HL-60/S4 treated with retinoic acid at 250 ng/mL for 4 days and 3 days (cell line): ENCODE measurements around the gene ARHGAP22.

ENCODE experiments used
- in situ Hi-C: fragments of 300-500 bp; cut with MboI; formaldehyde crosslinking; loops from 2 replicates; pipeline ENCODE4 v1.7.0; 2022; ENCODE audit warnings: low sequenced_read_pairs

ARHGAP22 gene

DNA sequence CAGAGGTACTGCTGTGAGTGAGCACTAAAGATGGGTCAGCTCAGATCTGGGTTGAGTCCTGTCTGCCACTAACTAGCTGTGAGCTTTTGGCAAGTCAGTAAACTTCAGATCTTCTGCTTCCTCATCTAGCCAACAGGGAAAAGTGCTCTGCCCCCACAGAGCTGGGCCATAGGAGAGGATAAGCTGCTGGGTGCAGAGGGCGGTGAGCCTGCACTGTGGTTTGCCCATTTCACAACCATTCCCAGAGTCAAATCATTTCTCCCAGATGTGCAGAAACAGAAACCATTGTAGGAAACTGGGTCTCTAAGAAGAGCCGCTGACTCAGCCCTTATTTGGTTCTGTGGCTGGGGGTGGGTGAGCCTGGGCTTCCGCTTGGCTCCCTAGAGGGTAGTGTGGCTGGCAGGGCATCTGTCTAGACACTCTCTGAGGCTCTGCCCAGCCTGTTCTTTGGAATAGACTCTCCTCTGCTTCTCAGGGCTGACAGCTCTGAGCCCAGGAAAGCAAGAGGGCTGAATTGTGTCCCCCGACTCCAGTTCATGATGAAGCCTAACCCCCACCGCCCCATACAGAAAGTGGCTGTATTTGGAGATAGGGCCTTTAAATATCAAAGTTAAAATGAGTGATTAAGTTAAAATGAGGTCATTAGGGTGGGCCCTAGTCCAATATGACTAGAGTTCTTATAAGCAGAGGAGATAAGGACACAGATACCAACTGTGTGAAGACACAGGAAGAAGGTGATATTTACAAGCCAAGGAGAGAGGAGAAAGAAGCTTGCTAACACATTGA, 29.5 kb upstream of the ARHGAP22 start:
- in situ Hi-C loops: no loop called here

- in situ Hi-C loops: no loop called here
Measured at GRCh38 chr10:48633381-48634197, 28.7 kb upstream of the ARHGAP22 start.

DNA sequence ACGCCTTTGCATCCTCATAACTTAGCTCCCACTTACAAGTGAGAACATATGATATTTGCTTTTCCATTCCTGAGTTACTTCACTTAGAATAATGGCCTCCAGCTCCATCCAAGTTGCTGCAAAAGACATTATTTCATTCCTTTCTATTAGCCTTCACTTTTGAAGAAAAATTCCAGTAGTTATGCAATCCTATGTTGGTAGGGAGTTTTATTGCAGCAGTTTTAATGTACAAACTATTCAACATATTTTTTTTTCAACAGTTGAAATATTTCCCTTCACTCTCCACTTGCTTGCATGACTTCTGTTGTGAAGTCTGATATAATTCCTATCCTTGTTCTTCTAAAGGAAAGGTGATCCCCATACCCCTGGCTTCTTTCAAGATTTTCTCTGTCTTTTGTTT, 27.3 kb upstream of the ARHGAP22 start:
- in situ Hi-C loops: no loop called here

GRCh38 chr10:48627984-48628609, 23.2 kb upstream of the ARHGAP22 start:
- in situ Hi-C loops: no loop called here

DNA sequence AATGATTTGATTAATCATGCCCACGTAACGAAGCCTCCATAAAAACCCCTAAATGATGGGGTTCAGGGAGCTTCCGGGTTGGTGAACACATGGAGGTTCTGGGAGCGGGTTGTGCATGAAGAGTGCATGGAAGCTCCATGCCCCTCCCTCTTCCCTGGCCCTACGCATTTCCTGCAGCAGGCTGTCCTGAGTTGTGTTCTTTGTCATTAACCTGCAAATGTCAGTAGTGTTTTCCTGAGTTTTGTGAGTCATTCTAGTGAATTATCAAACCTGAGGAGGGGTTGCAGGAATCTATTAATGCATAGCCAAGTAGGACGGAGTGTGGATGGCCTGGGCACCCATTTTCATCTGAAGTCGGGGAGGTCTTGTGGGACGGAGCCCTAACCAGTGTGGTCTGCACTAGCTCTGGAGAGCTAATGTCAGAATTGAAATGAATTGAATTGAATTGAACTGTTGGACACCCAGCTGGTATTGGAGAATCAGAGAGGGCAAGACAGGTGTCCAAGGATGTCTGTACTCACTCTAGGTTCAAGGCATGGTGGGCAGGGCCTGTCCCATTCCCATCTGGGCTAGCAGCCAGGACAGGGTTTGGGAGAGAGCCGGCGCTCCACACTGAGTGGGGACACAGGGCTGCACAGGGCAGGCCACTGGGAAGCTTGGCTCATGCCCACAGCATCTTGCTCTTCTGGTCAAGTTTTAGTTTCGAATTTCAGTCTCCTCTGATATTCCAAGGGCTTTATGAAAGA, 22.3 kb upstream of the ARHGAP22 start:
- in situ Hi-C loops: no loop called here

GRCh38 chr10:48626447-48626846, 21.6 kb upstream of the ARHGAP22 start:
- in situ Hi-C loops: no loop called here

DNA sequence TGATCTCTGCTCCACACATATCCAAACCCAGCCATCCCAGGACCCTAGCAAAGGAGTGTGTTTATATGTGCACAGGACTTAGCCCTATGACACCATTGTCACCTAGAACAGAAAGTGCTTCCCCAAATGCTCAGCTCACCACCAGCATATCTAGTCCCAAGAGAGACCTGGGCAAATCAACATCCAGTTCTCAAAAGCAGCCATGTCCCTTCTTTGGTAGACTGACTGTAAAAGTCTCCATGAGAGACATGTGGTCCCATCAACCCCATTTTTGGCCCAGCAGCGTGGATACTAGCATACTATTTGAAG, 20.9 kb upstream of the ARHGAP22 start:
- in situ Hi-C loops: no loop called here

DNA sequence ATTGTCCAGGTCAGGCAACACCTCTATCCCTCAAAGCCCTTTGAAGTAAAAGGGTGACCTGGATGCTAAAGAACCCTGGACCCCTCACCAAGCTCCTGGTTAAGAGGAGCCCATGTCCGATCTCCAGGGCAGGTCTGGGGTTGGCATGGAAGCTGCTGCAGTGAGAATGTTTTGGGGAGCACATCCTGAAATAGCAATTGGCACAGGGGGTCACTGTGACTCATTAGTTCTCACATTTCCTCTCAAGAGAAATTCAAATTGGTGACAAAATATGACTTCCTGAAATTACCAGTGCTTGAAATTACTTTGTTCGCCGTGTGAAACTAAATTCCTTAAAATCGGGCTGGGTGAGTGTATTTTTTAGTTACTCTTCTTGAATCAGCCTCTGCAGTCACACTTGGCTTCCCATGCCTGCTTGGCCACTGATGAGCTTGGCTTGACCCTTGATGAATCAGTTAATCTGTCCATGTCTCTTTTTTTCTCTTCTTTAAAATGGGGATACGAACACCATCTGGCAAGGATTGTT, 18.8 kb upstream of the ARHGAP22 start:
- in situ Hi-C loops: no loop called here

- in situ Hi-C loops: no loop called here
Measured at GRCh38 chr10:48623009-48623408, 18.1 kb upstream of the ARHGAP22 start.

DNA sequence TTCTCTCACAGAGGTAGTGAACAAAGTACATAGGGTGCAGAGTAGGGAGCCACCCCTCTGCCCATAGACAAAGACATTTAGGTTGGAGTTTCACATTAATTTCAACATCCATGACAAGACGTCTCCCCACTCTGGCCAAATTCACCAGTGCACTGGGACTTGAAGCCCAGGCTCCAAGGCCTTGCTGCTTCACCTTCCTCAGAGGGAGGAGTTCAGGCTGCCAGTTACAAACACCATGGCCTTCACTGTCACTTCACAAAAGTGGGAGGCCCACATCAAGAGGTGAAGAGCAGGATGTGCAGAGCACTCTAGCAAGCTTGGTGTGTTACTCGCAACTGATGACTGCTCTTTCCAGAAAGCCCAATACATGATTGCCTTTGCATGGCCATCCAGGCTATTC, 15.8 kb upstream of the ARHGAP22 start:
- in situ Hi-C loops: no loop called here

- in situ Hi-C loops: no loop called here
Measured at GRCh38 chr10:48616436-48616835, 11.6 kb upstream of the ARHGAP22 start.

DNA sequence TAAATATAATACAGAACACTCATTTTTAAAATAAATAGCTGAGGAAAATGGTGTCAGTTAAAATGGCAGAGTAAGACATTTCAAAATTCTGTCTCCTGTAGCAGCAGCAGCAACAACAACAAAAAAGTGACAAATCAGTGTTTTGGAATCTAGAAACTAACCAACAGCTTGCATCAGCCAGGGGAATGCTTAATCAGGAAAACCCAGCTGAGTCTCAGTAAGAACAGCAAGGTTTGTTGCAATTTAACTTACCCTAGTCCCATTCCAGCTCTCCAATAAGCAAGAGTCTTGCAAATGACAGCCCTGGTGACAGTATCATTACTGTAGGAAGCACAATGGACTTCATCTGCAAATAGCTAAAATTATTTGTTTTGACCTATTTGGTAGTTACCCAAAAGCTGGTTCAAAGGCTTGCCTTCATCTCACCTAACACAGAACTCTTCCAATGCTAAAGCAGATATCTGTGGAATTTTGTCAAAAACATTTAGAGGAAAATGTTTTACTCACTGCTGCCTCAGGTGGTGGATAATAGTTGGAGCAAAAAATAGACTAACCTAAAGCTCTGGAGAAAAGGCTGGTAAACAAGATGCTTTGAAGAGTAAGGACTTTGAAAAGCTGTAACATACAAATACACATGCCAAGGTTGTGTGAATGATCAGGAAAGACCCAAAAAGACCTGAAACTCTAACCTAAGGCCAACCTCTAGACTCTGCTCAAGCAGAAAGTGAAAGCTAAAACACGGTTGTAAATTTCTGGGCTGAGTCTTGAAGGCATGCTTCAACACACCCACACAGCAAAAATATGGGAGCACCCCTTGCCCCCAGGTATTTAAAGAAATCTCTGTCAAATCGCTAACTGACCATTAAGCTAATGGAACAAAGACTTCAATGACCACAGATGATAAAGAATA, 9.9 kb upstream of the ARHGAP22 start:
- in situ Hi-C loops: no loop called here

DNA sequence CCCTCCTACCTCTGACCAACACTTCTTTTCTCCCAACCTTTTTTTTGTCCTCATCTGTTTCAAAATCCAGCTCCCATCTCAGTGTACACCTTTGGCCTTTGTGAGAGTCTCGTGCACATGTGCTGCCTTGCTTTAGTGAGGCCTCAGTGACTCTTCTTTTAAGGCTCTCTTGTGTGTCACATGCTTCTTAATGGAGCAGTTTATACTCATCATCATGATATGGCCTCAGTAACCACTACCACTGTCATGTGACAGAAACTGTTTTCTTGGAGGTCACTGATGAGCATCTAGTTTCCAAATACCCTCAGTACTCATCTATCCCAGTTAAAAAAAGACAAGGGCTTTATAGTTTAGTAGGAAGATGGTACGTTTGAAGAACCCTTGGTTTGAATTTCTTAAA, 8.1 kb upstream of the ARHGAP22 start:
- in situ Hi-C loops: no loop called here

- in situ Hi-C loops: no loop called here
Measured at GRCh38 chr10:48612236-48612943, 7.5 kb upstream of the ARHGAP22 start.

GRCh38 chr10:48611133-48611532, 6.3 kb upstream of the ARHGAP22 start:
- in situ Hi-C loops: no loop called here

- in situ Hi-C loops: no loop called here
Measured at GRCh38 chr10:48610585-48611093, 5.8 kb upstream of the ARHGAP22 start.

DNA sequence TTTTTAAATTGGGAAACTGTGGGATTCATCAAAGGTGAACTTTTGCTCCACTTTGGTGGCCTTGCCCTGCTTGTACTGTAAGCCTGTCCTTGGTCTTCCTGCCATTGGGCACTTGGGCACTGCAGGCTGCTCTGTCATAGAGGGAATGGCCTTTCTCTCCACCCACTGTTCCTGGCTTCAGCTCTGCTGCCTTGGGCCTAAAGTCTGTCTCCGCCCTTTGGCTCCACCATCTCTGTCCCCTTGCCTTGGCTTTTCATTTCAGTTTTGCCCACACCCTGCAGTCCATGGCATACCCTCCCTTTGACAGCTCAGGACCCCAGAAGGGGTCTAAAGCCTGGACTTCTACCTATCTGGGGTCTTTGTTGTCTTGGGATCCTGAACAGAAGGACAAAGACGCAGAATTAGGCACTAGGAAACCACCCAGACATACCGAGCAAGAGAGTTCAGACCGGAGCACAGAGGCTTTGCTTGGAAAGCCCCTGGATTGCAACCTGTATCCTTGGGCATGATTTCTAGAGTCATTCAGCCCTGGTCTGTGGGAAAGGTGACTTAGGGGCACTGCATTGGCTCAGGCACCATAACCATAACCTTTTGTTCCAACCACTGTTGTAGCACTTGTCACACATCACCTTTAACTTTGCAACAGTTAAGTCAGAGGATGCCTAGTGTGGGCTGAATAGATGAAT, 5.2 kb upstream of the ARHGAP22 start:
- in situ Hi-C loops: no loop called here

- in situ Hi-C loops: no loop called here
Measured at GRCh38 chr10:48609441-48609840, 4.6 kb upstream of the ARHGAP22 start.

DNA sequence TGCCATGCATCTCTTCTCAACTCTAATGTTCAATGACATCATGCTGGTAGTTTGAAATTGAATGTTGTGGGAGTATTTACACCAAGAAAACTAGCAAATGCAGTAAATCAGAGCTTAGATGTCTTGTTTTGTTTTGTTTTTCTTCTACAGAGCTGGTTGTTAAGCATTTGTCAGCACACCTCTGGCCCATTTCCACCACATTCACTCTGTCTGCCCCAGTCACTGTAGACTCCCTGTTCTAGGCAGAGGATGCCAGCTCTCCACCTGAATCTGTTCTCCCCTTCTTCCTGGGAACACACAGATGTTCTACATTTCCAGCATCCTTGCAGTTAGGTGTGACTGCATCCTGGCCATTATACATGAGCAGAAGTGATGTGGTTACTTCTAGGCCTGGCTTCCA, 4.1 kb upstream of the ARHGAP22 start:
- in situ Hi-C loops: no loop called here
